Fibroblast of lung (primary cell): ENCODE results near the gene PROCA1. TPM values are rescaled to one million over a fixed set of nuclear protein-coding genes. Genes with fewer than 3 reads are reported as not detected.

ENCODE experiments used
- DNase-seq, 2 donors: peaks; one replicate each; pipeline versions ENCODE4 v3.0.0 to v3.0.0-alpha.2; 2010; ENCODE audit warnings: low read depth in 2 of 2
- H2AFZ ChIP-seq: 2 replicates; pipeline ENCODE4 v1.5.1; 2012; ENCODE audit warnings: low read length, control low read depth, inconsistent platforms
- H3K27ac ChIP-seq: 2 replicates; pipeline ENCODE4 v1.5.1; 2011; ENCODE audit warnings: low read length, control low read depth; ENCODE audit not compliant: insufficient read depth
- H3K27me3 ChIP-seq: 2 replicates; pipeline ENCODE4 v1.5.1; 2011; ENCODE audit warnings: mild to moderate bottlenecking, low read length; ENCODE audit not compliant: control insufficient read depth, insufficient read depth
- H3K36me3 ChIP-seq: 2 replicates; pipeline ENCODE4 v1.5.1; 2011; ENCODE audit warnings: low read length; ENCODE audit not compliant: control insufficient read depth, insufficient read depth
- H3K4me1 ChIP-seq: 2 replicates; pipeline ENCODE4 v1.5.1; 2011; ENCODE audit warnings: low read length; ENCODE audit not compliant: control insufficient read depth, insufficient read depth; ENCODE audit errors: extremely low read depth
- H3K4me2 ChIP-seq: 2 replicates; pipeline ENCODE4 v1.5.1; 2011; ENCODE audit warnings: low read length, control low read depth; ENCODE audit not compliant: insufficient read depth; ENCODE audit errors: extremely low read depth
- H3K4me3 ChIP-seq, 4 experiments: fragments of 200-600 bp in 1 of 4; sonication (generic) in 1 of 4; replicated peaks in 1 of 4; 2 replicates each; pipeline ENCODE4 v1.5.1; 2011 to 2016; ENCODE audit warnings: low read length in 4 of 4, low read depth in 3 of 4, mild to moderate bottlenecking in 3 of 4, control low read depth in 2 of 4, inconsistent platforms in 1 of 4, mixed read lengths in 1 of 4; ENCODE audit not compliant: insufficient read depth in 1 of 4; ENCODE audit errors: control extremely low read depth in 1 of 4
- H3K79me2 ChIP-seq: 2 replicates; pipeline ENCODE4 v1.5.1; 2012; ENCODE audit warnings: mild to moderate bottlenecking, low read length, inconsistent platforms; ENCODE audit not compliant: control insufficient read depth, insufficient read depth
- H3K9ac ChIP-seq: 2 replicates; pipeline ENCODE4 v1.5.1; 2011; ENCODE audit warnings: mild to moderate bottlenecking, low read length, control low read depth; ENCODE audit not compliant: insufficient read depth
- H3K9me3 ChIP-seq: 2 replicates; pipeline ENCODE4 v1.5.1; 2012; ENCODE audit warnings: low read depth, low read length; ENCODE audit not compliant: control insufficient read depth, insufficient read depth
- H4K20me1 ChIP-seq: 2 replicates; pipeline ENCODE4 v1.5.1; 2011; ENCODE audit warnings: low read length; ENCODE audit not compliant: control insufficient read depth, insufficient read depth; ENCODE audit errors: extremely low read depth
- EZH2 ChIP-seq: IDR thresholded peaks from 2 replicates; pipeline ENCODE4 v1.5.1; 2012; ENCODE audit warnings: low read length, control low read depth, mild to moderate bottlenecking; ENCODE audit errors: missing control alignments
- polyA plus RNA-seq, 2 donors: library from polyadenylated mRNA; depleted of rRNA in 1 of 2; stranded (reverse) in 1 of 2; unstranded in 1 of 2; fragments of >200 nt; gene quantifications; 2 replicates each; pipeline ENCODE4 v1.2.1, GENCODE V29; 2011 to 2012; ENCODE audit warnings: missing spikeins in 1 of 2
- total RNA-seq: library from RNA; depleted of rRNA; stranded (reverse); fragments of >200 nt; gene quantifications from 2 replicates; pipeline ENCODE4 v1.2.1, GENCODE V29; 2014
- TF ChIP-seq, protein P1 (sequence below), 2 donors: IDR thresholded peaks in 1 of 2; conservative IDR thresholded peaks in 1 of 2; 1 replicate in 1 of 2; 2 replicates in 1 of 2; pipeline ENCODE4 v1.5.1; 2011 to 2012; ENCODE audit warnings: low read length in 2 of 2, control low read depth in 1 of 2, inconsistent platforms in 1 of 2, low read depth in 1 of 2, mild to moderate bottlenecking in 1 of 2

The PROCA1 gene
- total and polyA plus RNA-seq, 2 donors (not counting 1 experiment from before 2014, with no cell fraction given): 0.85 to 2.6 TPM

DNA sequence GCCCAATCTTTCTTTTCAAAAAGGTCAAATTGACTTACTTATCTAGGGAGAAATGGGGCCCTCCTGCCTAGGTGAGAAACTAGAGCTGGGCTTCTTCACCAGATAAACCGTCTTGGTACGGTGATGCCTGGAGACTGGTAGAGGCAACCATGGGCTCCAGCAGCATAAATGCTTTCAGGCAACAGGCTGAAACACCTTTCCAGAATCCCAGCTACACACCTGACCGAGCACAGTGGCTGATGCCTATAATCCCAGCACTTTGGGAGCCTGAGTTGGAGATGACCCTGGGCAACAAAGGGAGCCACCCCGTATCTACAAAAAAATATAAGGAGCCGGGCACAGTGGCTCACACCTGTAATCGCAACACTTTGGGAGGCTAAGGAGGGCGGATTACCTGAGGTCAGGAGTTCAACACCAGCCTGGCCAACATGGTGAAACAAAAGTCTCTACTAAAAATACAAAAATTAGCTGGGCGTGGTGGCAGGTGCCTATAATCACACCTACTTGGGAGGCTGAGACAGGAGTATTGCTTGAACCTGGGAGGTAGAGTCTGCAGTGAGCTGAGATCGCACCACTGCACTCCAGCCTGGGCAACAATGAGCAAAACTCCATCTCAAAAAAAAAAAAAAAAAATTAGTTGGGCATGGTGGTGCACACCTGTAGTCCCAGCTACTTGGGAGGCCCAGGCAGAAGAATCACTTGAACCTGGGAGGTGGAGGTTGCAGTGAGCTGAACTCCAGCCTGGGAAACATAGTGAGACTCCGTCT is 40.1 kb upstream of the PROCA1 start:
- H3K4me3 ChIP-seq: no peak overlapping the region
- H4K20me1 ChIP-seq: no peaks in the 10 kb centered on the region
- no peak overlapping the region for H3K4me2 ChIP-seq
- peaks cover 2% of the 10 kb centered on the region for H3K4me1 ChIP-seq
- H3K27me3 ChIP-seq: no peaks in the 10 kb centered on the region
- H3K79me2 ChIP-seq: peaks cover 13% of the 10 kb centered on the region
- no peak overlapping the region for H2AFZ ChIP-seq
- DNase-seq: no peak
- H3K9ac ChIP-seq: no peak overlapping the region
- H3K27ac ChIP-seq: no peak overlapping the region
- H3K36me3 ChIP-seq: peaks cover 33% of the 10 kb centered on the region
- H3K9me3 ChIP-seq: no peaks in the 10 kb centered on the region
- no peak for TF ChIP-seq EZH2
- TF ChIP-seq, protein P1, sequence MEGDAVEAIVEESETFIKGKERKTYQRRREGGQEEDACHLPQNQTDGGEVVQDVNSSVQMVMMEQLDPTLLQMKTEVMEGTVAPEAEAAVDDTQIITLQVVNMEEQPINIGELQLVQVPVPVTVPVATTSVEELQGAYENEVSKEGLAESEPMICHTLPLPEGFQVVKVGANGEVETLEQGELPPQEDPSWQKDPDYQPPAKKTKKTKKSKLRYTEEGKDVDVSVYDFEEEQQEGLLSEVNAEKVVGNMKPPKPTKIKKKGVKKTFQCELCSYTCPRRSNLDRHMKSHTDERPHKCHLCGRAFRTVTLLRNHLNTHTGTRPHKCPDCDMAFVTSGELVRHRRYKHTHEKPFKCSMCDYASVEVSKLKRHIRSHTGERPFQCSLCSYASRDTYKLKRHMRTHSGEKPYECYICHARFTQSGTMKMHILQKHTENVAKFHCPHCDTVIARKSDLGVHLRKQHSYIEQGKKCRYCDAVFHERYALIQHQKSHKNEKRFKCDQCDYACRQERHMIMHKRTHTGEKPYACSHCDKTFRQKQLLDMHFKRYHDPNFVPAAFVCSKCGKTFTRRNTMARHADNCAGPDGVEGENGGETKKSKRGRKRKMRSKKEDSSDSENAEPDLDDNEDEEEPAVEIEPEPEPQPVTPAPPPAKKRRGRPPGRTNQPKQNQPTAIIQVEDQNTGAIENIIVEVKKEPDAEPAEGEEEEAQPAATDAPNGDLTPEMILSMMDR (conservative IDR thresholded peaks at IDR 0.05 in 1 of 2, IDR thresholded peaks at IDR 0.05 in 1 of 2; ENCODE audit: low read depth in 1 of 2, low read length in 2 of 2): no peak

DNA sequence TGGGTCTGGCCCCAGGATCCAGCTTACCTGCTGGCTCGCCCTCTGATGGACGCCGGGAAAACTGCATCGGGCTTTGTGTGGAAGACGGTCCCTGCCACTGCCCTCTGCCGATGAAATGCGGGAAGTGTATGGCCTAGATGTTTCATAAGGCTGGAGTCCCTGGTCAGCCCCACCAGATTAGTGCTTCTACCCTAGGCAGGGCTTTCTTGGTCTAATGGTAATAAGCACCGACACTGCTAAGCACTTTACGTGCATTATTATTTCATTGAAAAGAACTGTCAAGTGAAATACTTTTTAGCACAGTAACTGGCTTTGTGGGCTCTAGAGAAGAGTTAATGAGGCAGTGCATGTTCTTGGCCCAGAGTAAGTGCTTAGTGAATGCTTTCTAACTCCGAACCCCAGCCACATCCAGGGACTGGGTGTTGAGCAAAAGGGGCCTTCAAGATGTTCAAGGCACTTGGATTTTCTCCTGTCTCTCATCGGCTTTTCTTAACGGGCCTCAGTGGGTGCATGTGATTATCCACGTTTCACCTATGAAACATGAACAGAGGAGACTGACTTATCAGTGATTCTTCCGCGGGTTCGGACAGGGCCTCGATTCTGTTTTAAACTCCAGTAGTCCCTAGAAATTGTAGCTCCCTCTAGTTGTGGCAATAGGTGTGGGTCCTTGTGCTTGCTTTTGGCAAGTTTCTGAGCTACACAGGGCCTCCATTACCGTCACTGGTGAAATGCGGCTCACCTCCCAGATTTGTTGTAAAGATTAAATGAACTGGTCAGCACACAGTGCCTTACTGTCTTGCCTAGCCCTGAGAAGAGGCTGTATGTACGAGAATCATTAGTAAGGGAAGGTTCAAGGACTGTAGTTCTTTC is 38.7 kb upstream of the PROCA1 start:
- Histone ChIP-seq H4K20me1 (no peaks in the 10 kb centered on the region), H3K27ac (no peak overlapping the region), H3K4me2 (no peak overlapping the region), H3K4me1 (peaks cover 9% of the 10 kb centered on the region), H3K4me3 (no peak overlapping the region), H2AFZ (no peak overlapping the region), H3K27me3 (no peaks in the 10 kb centered on the region), H3K9ac (no peak overlapping the region), H3K36me3 (peaks cover 33% of the 10 kb centered on the region), H3K79me2 (peaks cover 26% of the 10 kb centered on the region), H3K9me3 (no peaks in the 10 kb centered on the region)
- no peak for TF ChIP-seq EZH2
- TF ChIP-seq, protein P1 (conservative IDR thresholded peaks at IDR 0.05 in 1 of 2, IDR thresholded peaks at IDR 0.05 in 1 of 2; ENCODE audit: low read depth in 1 of 2, low read length in 2 of 2): peak; percentile 99 to 100
- DNase-seq: peak; percentile 85 to 93

GRCh38 chr17:28749516-28750177 is 38.0 kb upstream of the PROCA1 start:
- H3K27me3 ChIP-seq: no peaks in the 10 kb centered on the region
- TF ChIP-seq, protein P1 (conservative IDR thresholded peaks at IDR 0.05 in 1 of 2, IDR thresholded peaks at IDR 0.05 in 1 of 2; ENCODE audit: low read depth in 1 of 2, low read length in 2 of 2): no peak
- no peak for TF ChIP-seq EZH2
- no peak overlapping the region for H3K4me2 ChIP-seq
- peaks cover 9% of the 10 kb centered on the region for H3K4me1 ChIP-seq
- H3K27ac ChIP-seq: no peak overlapping the region
- H3K4me3 ChIP-seq: peak overlapping the region in 1 of 4 experiments; percentile 10
- H2AFZ ChIP-seq: no peak overlapping the region
- no peak overlapping the region for H3K9ac ChIP-seq
- H3K36me3 ChIP-seq: peaks cover 33% of the 10 kb centered on the region
- H3K79me2 ChIP-seq: peaks cover 34% of the 10 kb centered on the region
- no peaks in the 10 kb centered on the region for H4K20me1 ChIP-seq
- no peaks in the 10 kb centered on the region for H3K9me3 ChIP-seq
- no peak for DNase-seq
